GM12878 (cell line): ENCODE data around the gene EFNA3. TPM values are rescaled to one million over a fixed set of nuclear protein-coding genes. Genes with fewer than 3 reads are reported as not detected.

Experiments
- ATAC-seq: fragments of 200-7000 bp; cut with Tn5 transposase; 3 replicates; pipeline ENCODE4 v1.9.1; 2020; ENCODE audit warnings: mild to moderate bottlenecking, moderate library complexity
- BruUV-seq: library from RNA; stranded (reverse); fragments of 400-500 nt; replicated peaks from 2 replicates; lab custom pipeline; 2021; lab: Mats Ljungman, UMichigan
- CTCF ChIA-PET: fragments of 300-600 bp; sonication (Branson Sonifier 250); formaldehyde crosslinking; extraction: SDS; loops from one replicate; lab custom pipeline; 2021; ENCODE audit warnings: inconsistent platforms; lab: Yijun Ruan, JAX
- POLR2A ChIA-PET: fragments of 350-600 bp; formaldehyde crosslinking; extraction: SDS; loops from one replicate; lab custom pipeline; 2021; ENCODE audit warnings: inconsistent platforms; lab: Charles Lee
- RAD21 ChIA-PET: fragments of 300-600 bp; sonication (Branson Sonifier 250); formaldehyde crosslinking; loops from one replicate; lab custom pipeline; 2023; ENCODE audit warnings: antibody characterized with exemption; ENCODE audit not compliant: unreplicated experiment; lab: Charles Lee
- SMC1A ChIA-PET: fragments of 300-600 bp; sonication (Branson Sonifier 250); formaldehyde crosslinking; loops from one replicate; lab custom pipeline; 2023; ENCODE audit not compliant: unreplicated experiment, uncharacterized antibody; lab: Charles Lee
- DNase-seq: peaks from one replicate; pipeline ENCODE4 v3.0.0-alpha.2; 2011; ENCODE audit warnings: low read depth, low spot score
- FAIRE-seq: peaks from 3 replicates; lab custom pipeline; 2011; peaks lifted over from hg19 to GRCh38; lab: Jason Lieb, UNC
- H2AFZ ChIP-seq: 2 replicates; pipeline ENCODE4 v1.6.0; 2011; ENCODE audit warnings: low read depth, low read length, control low read depth; ENCODE audit not compliant: control insufficient read depth
- H3K27ac ChIP-seq: 2 replicates; pipeline ENCODE4 v1.5.1; 2011; ENCODE audit warnings: control low read depth; ENCODE audit not compliant: control insufficient read depth, insufficient read depth
- H3K27me3 ChIP-seq, 2 experiments: replicated peaks in 1 of 2; 2 replicates each; pipeline versions ENCODE4 v1.6.0 to v1.6.1; 2011; ENCODE audit warnings: low read length in 1 of 2; ENCODE audit not compliant: control insufficient read depth in 2 of 2, insufficient read depth in 2 of 2
- H3K36me3 ChIP-seq, 2 experiments: 2 replicates each; pipeline ENCODE4 v1.5.1; 2011; ENCODE audit warnings: low read length in 1 of 2; ENCODE audit not compliant: control insufficient read depth in 2 of 2, insufficient read depth in 2 of 2
- H3K4me1 ChIP-seq: 2 replicates; pipeline ENCODE4 v1.6.1; 2011; ENCODE audit warnings: mild to moderate bottlenecking, low read length, moderate library complexity, mixed read lengths; ENCODE audit not compliant: control insufficient read depth, insufficient read depth
- H3K4me2 ChIP-seq: 2 replicates; pipeline ENCODE4 v1.6.0; 2011; ENCODE audit warnings: control low read depth; ENCODE audit not compliant: control insufficient read depth, insufficient read depth
- H3K4me3 ChIP-seq: fragments of 200-600 bp; sonication (generic); 2 replicates; pipeline ENCODE4 v1.5.1; 2016
- H3K79me2 ChIP-seq: 2 replicates; pipeline ENCODE4 v1.6.0; 2011; ENCODE audit warnings: low read length; ENCODE audit not compliant: control insufficient read depth, insufficient read depth
- H3K9ac ChIP-seq: 2 replicates; pipeline ENCODE4 v1.8.0; 2011; ENCODE audit warnings: low read length, control low read depth, mixed read lengths; ENCODE audit not compliant: control insufficient read depth, insufficient read depth
- H3K9me3 ChIP-seq: replicated peaks from 3 replicates; pipeline ENCODE4 v1.5.1; 2011; ENCODE audit warnings: mild to moderate bottlenecking, low read length; ENCODE audit not compliant: control insufficient read depth, insufficient read depth
- H4K20me1 ChIP-seq: 2 replicates; pipeline ENCODE4 v1.6.0; 2011; ENCODE audit not compliant: control insufficient read depth, insufficient read depth
- PAX8 ChIP-seq: fragments of 450-650 bp; IDR thresholded peaks from 2 replicates; pipeline ENCODE4 v1.6.1; 2017; ENCODE audit warnings: mild to moderate bottlenecking, moderate library complexity
- SRF ChIP-seq, 2 experiments: IDR thresholded peaks; 2 replicates each; pipeline ENCODE4 v1.6.1; 2011; ENCODE audit warnings: low read depth in 2 of 2, low read length in 2 of 2, mild to moderate bottlenecking in 1 of 2, moderate library complexity in 1 of 2
- WGBS: methylation state at CpG from one replicate; pipeline ENCODE4 v1.1.6; 2016; ENCODE audit warnings: low lambda C conversion rate; ENCODE audit not compliant: insufficient replicate concordance, insufficient coverage; ENCODE audit errors: missing lambda C conversion rate; 5-methylcytosine and 5-hydroxymethylcytosine counted together
- in situ Hi-C: fragments of 300-500 bp; cut with MboI; formaldehyde crosslinking; loops from 9 replicates; pipeline ENCODE4 v1.14.3; 2018; ENCODE audit warnings: mixed read lengths
- intact Hi-C: fragments of 100-400 bp; cut with micrococcal nuclease; formaldehyde crosslinking; loops from one replicate; pipeline ENCODE4 v1.14.2; 2022; ENCODE audit not compliant: unreplicated experiment
- polyA plus RNA-seq, 11 experiments: library from polyadenylated mRNA; depleted of rRNA in 4 of 11; unstranded in 6 of 11; stranded (reverse) in 5 of 11; fragments of >200 nt; fragmentation: Nextera tagmentation in 4 of 11; fragmentation: Illumina TruSeq in 1 of 11; extraction: Ambion mirVana in 4 of 11; extraction: Trizol in 1 of 11; gene quantifications; 1 replicate in 1 of 11; 2 replicates in 10 of 11; pipeline versions ENCODE4 v1.2.1 to v1.2.3, GENCODE V29; 2011 to 2016; ENCODE audit warnings: inconsistent platforms in 2 of 11, missing spikeins in 2 of 11, low read depth in 1 of 11
- total RNA-seq, 4 experiments: library from RNA; depleted of rRNA in 3 of 4; stranded (reverse); fragments of >200 nt in 3 of 4; fragmentation: Illumina TruSeq in 1 of 4; extraction: Trizol in 1 of 4; gene quantifications; 2 replicates each; pipeline versions ENCODE4 v1.2.1 to v1.2.3, GENCODE V29; 2013 to 2021
- TF ChIP-seq, protein P1 (sequence below): fragments of 450-650 bp; IDR thresholded peaks from 2 replicates; pipeline ENCODE4 v1.6.1; 2017; ENCODE audit warnings: borderline replicate concordance

Gene EFNA3
- total and polyA plus RNA-seq, 10 of the 15 experiments (the other 5 are each of a cell fraction or from before 2014, with no cell fraction given): 0.08 to 5.4 (median 1.1) TPM

DNA sequence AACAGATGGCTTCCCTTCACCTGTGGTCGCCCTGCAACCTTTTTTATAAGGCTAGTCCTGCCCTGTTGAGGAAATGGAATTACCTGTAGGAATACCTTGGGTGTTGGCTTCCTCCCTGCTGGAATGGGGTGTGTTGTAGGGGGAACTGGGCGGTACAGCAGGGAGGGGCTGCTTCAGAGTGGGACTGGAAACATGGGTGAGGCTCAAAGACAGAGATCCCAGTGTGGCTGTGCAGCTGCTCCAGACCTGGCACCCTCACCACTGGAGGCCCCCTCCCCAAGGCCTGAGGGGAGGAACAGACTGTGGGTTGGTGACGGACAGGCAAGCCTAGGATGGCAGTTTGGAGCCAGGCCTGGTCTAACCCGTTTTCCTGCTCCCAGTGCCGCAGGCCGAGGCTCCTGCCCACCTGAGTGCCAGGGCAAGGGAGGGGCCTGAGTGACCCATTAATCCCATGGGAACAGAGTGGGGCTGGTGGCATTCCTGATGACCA, 4.5 kb downstream of the EFNA3 start:
- WGBS: 21% methylated on average over 6 of the region's 6 CpGs
- no peak for ATAC-seq
- Histone ChIP-seq H2AFZ (no peak overlapping the region), H3K79me2 (no peaks in the 10 kb centered on the region), H4K20me1 (no peaks in the 10 kb centered on the region), H3K4me1 (peaks cover 42% of the 10 kb centered on the region), H3K27ac (no peak overlapping the region), H3K36me3 (no peaks in the 10 kb centered on the region), H3K27me3 (peaks cover 23 to 26% of the 10 kb centered on the region in 2 experiments), H3K4me2 (no peak overlapping the region), H3K9ac (no peak overlapping the region), H3K4me3 (no peak overlapping the region), H3K9me3 (no peaks in the 10 kb centered on the region)
- ChIA-PET POLR2A (no interaction called here), RAD21 (interaction anchor here (1.2 to 1.6 kb wide), 2 partner anchors 19 to 21 kb away, joined by 3 to 4 read pairs; partner anchors contain the start of gene EFNA4), SMC1A (interaction anchor here (1.0 kb wide), 1 partner anchor 21 kb away, joined by 3 read pairs; no protein-coding TSS in a partner anchor), CTCF (interaction anchor here (3.4 to 5.5 kb wide), 2 partner anchors 12 to 22 kb away, joined by 23 to 195 read pairs; partner anchors contain the start of gene EFNA4)
- DNase-seq: no peak
- TF ChIP-seq PAX8 (no peak), SRF (IDR thresholded peaks at IDR 0.05; ENCODE audit: low read depth in 2 of 2, low read length in 2 of 2) (no peak)
- TF ChIP-seq, protein P1, sequence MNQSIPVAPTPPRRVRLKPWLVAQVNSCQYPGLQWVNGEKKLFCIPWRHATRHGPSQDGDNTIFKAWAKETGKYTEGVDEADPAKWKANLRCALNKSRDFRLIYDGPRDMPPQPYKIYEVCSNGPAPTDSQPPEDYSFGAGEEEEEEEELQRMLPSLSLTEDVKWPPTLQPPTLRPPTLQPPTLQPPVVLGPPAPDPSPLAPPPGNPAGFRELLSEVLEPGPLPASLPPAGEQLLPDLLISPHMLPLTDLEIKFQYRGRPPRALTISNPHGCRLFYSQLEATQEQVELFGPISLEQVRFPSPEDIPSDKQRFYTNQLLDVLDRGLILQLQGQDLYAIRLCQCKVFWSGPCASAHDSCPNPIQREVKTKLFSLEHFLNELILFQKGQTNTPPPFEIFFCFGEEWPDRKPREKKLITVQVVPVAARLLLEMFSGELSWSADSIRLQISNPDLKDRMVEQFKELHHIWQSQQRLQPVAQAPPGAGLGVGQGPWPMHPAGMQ: no peak
- intact Hi-C loops: loop anchor here (10.0 kb wide), 1 partner anchor 598 kb away; no protein-coding TSS in a partner anchor
- no TSS peak for BruUV-seq
- in situ Hi-C loops: no loop called here
- no peak for FAIRE-seq
